ENCODE data around the gene CDK4.

DNA sequence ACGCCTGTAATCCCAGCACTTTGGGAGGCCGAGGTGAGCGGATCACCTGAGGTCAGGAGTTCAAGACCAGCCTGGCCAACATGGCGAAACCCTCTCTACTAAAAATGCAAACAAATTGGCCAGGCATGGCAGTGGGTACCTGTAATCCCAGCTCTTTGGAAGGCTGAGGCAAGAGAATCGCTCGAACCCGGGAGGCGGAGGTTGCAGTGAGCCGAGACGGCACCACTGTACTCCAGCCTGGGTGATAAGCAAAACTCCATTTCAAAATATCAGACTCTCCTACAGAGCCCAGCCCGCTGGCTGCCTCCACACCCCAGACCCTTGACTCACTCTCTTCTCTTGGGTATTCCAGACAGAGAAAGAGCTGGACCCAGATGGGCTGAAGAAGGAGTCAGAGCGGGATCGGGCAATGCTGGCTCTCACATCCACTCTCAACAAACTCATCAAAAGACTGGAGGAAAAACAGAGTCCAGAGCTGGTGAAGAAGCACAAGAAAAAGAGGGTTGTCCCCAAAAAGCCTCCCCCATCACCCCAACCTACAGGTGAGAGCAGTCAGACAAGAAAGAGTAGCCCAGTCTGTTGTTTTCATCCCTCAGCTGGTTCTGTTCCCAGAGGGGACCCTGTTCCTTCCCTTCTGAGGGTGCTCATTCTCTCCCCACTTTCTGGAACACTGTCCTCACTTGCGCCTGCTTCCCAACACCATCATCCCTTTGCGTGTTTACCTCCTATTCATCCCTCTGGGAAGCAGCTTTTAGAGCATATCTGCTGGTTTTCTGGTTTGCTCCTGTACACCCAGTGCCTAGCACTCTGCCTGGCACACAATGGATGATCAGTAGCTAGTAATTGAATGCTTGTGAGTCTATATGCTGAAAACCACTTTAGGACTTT, 33.2 kb downstream of the CDK4 start:
- no peak for TF ChIP-seq CTCF (IDR thresholded peaks at IDR 0.05)
- no peak for TF ChIP-seq POLR2A (IDR thresholded peaks at IDR 0.05)
- TF ChIP-seq POLR2AphosphoS5 (IDR thresholded peaks at IDR 0.05; ENCODE audit: insufficient read depth in 1 of 2, low read depth in 1 of 2): no peak

All from vagina (tissue), 2 donors.